CD14-positive monocyte (primary cell): ENCODE data around the gene CDK4. TPM values are rescaled to one million over a fixed set of nuclear protein-coding genes. Genes with fewer than 3 reads are reported as not detected.
A peak's percentile ranks its signal among the peaks of the same experiment; 100 is the strongest.

Experiments
- DNase-seq, 3 donors: peaks; one replicate each; pipeline ENCODE4 v3.0.0-alpha.2; 2011 to 2022
- H2AFZ ChIP-seq: 2 replicates; pipeline ENCODE4 v1.6.0; 2012; ENCODE audit warnings: mild to moderate bottlenecking, low read depth, low read length, inconsistent platforms; ENCODE audit not compliant: insufficient read depth, poor library complexity, severe bottlenecking
- H3K27ac ChIP-seq, 2 donors: 1 replicate in 1 of 2; 2 replicates in 1 of 2; pipeline ENCODE4 v1.5.1; 2012 to 2013; ENCODE audit warnings: low read length in 2 of 2, control low read depth in 1 of 2, inconsistent platforms in 1 of 2, low read depth in 1 of 2, mild to moderate bottlenecking in 1 of 2
- H3K27me3 ChIP-seq, 2 donors: one replicate each; pipeline versions ENCODE4 v1.6.0 to v1.6.1; 2011 to 2013; ENCODE audit warnings: low read length in 2 of 2; ENCODE audit not compliant: control insufficient read depth in 2 of 2, insufficient read depth in 2 of 2
- H3K36me3 ChIP-seq, 2 donors: replicated peaks in 1 of 2; 1 replicate in 1 of 2; 2 replicates in 1 of 2; pipeline versions ENCODE4 v1.5.1 to v1.6.1; 2012 to 2013; ENCODE audit warnings: low read length in 2 of 2, control low read depth in 1 of 2, inconsistent platforms in 1 of 2, mild to moderate bottlenecking in 1 of 2; ENCODE audit not compliant: insufficient read depth in 2 of 2, control insufficient read depth in 1 of 2
- H3K4me1 ChIP-seq, 2 donors: 1 replicate in 1 of 2; 2 replicates in 1 of 2; pipeline versions ENCODE4 v1.5.1 to v1.6.1; 2012 to 2013; ENCODE audit warnings: low read length in 2 of 2, control low read depth in 1 of 2, inconsistent platforms in 1 of 2, mild to moderate bottlenecking in 1 of 2, moderate library complexity in 1 of 2; ENCODE audit not compliant: insufficient read depth in 2 of 2, control insufficient read depth in 1 of 2
- H3K4me2 ChIP-seq: replicated peaks from 2 replicates; pipeline ENCODE3; 2012; ENCODE audit warnings: low read length, moderate library complexity, mild to moderate bottlenecking; ENCODE audit not compliant: poor library complexity, severe bottlenecking; ENCODE audit errors: extremely low read depth
- H3K4me3 ChIP-seq, 3 experiments: fragments of 200-600 bp in 1 of 3; sonication (generic) in 1 of 3; replicated peaks in 1 of 3; 1 replicate in 2 of 3; 2 replicates in 1 of 3; pipeline ENCODE4 v1.5.1; 2011 to 2013; ENCODE audit warnings: low read length in 3 of 3, mild to moderate bottlenecking in 3 of 3, control low read depth in 2 of 3, low read depth in 2 of 3, inconsistent platforms in 1 of 3, moderate library complexity in 1 of 3
- H3K79me2 ChIP-seq: 2 replicates; pipeline ENCODE4 v1.6.0; 2012; ENCODE audit warnings: mild to moderate bottlenecking, control low read depth, inconsistent platforms, low read length, moderate library complexity; ENCODE audit not compliant: insufficient read depth
- H3K9ac ChIP-seq: 2 replicates; pipeline ENCODE4 v1.6.0; 2017; ENCODE audit warnings: low read length, mild to moderate bottlenecking; ENCODE audit not compliant: insufficient read depth, poor library complexity, severe bottlenecking
- H3K9me3 ChIP-seq, 2 donors: replicated peaks in 1 of 2; 1 replicate in 1 of 2; 2 replicates in 1 of 2; pipeline versions ENCODE4 v1.5.1 to v1.6.1; 2012 to 2013; ENCODE audit warnings: low read length in 2 of 2, control low read depth in 1 of 2; ENCODE audit not compliant: control insufficient read depth in 1 of 2, insufficient read depth in 1 of 2
- H4K20me1 ChIP-seq: 2 replicates; pipeline ENCODE4 v1.6.0; 2012; ENCODE audit warnings: mild to moderate bottlenecking, low read length, control low read depth, moderate library complexity; ENCODE audit not compliant: insufficient read depth
- H3K27ac Mint-ChIP-seq, 7 donors: one replicate each; pipeline ENCODE4 v1.8.0; 2020; ENCODE audit warnings: mild to moderate bottlenecking in 7 of 7, mixed read lengths in 7 of 7, moderate library complexity in 6 of 7, inconsistent platforms in 2 of 7
- H3K27me3 Mint-ChIP-seq, 3 donors: one replicate each; pipeline ENCODE4 v1.8.0; 2021 to 2022; ENCODE audit warnings: low read depth in 3 of 3, mild to moderate bottlenecking in 3 of 3, mixed read lengths in 3 of 3, moderate library complexity in 3 of 3, inconsistent platforms in 1 of 3
- H3K36me3 Mint-ChIP-seq, 2 donors: one replicate each; pipeline ENCODE4 v1.8.0; 2020; ENCODE audit warnings: mixed read lengths in 2 of 2, inconsistent platforms in 1 of 2, mild to moderate bottlenecking in 1 of 2
- H3K4me1 Mint-ChIP-seq: one replicate; pipeline ENCODE4 v1.8.0; 2020; ENCODE audit warnings: mild to moderate bottlenecking, mixed read lengths
- H3K4me3 Mint-ChIP-seq, 2 donors: one replicate each; pipeline ENCODE4 v1.8.0; 2020; ENCODE audit warnings: mild to moderate bottlenecking in 2 of 2, mixed read lengths in 2 of 2, moderate library complexity in 1 of 2
- H3K9me3 Mint-ChIP-seq, 7 donors: one replicate each; pipeline ENCODE4 v1.8.0; 2020 to 2022; ENCODE audit warnings: mixed read lengths in 7 of 7, mild to moderate bottlenecking in 6 of 7, moderate library complexity in 6 of 7, inconsistent platforms in 2 of 7
- CTCF ChIP-seq: fragments of 200-600 bp; IDR thresholded peaks from one replicate; pipeline ENCODE4 v1.8.0; 2022; ENCODE audit warnings: antibody characterized with exemption, mild to moderate bottlenecking
- WGBS: methylation state at CpG from one replicate; pipeline ENCODE4 v1.1.5; 2013; ENCODE audit warnings: missing lambda C conversion rate; ENCODE audit not compliant: insufficient coverage; 5-methylcytosine and 5-hydroxymethylcytosine counted together
- intact Hi-C, 2 donors: fragments of 100-400 bp; cut with micrococcal nuclease; formaldehyde crosslinking; loops; one replicate each; pipeline versions ENCODE4 v1.15.0 to v1.15.1; 2023
- polyA plus RNA-seq, 3 donors: library from polyadenylated mRNA; depleted of rRNA in 1 of 3; unstranded in 2 of 3; stranded (reverse) in 1 of 3; fragments of 300-500 nt in 2 of 3; fragments of >200 nt in 1 of 3; fragmentation: Illumina TruSeq in 2 of 3; gene quantifications; 1 replicate in 2 of 3; 2 replicates in 1 of 3; pipeline ENCODE4 v1.2.3, GENCODE V29; 2012 to 2021

Gene CDK4
- polyA plus RNA-seq, 3 donors: 26.2 to 38.4 (median 27.4) TPM

- Mint-ChIP-seq H3K9me3 (no peaks in the 10 kb centered on the region), H3K27me3 (no peaks in the 10 kb centered on the region), H3K4me1 (peaks cover 8% of the 10 kb centered on the region), H3K36me3 (peaks cover 66 to 79% of the 10 kb centered on the region in 2 donors), H3K4me3 (no peak overlapping the region), H3K27ac (peak overlapping the region in 4 of 7 donors; percentile 6 to 72 (median 42))
- Histone ChIP-seq H3K9ac (no peak overlapping the region), H3K4me2 (no peak overlapping the region), H4K20me1 (no peaks in the 10 kb centered on the region), H2AFZ (no peak overlapping the region), H3K27me3 (no peaks in the 10 kb centered on the region), H3K79me2 (no peaks in the 10 kb centered on the region), H3K4me1 (peaks cover 9 to 10% of the 10 kb centered on the region in 2 donors), H3K9me3 (no peaks in the 10 kb centered on the region), H3K27ac (peak overlapping the region in 1 of 2 donors; percentile 12), H3K4me3 (no peak overlapping the region), H3K36me3 (peaks cover 67 to 87% of the 10 kb centered on the region in 2 donors)
- intact Hi-C loops: no loop called here
- no CpG with 5 or more reads among the region's 1 CpG for WGBS
- no peak for TF ChIP-seq CTCF
- peak; percentile 12 to 37 (median 18) for DNase-seq
These were observed 45.8 kb upstream of the CDK4 start for GRCh38 chr12:57797933-57798332.

GRCh38 chr12:57796996-57797395 lies 44.9 kb upstream of the CDK4 start:
- Histone ChIP-seq H3K4me2 (no peak overlapping the region), H3K4me1 (peaks cover 9 to 10% of the 10 kb centered on the region in 2 donors), H2AFZ (no peak overlapping the region), H3K9ac (no peak overlapping the region), H3K27ac (no peak overlapping the region), H3K9me3 (no peaks in the 10 kb centered on the region), H3K4me3 (no peak overlapping the region), H3K27me3 (no peaks in the 10 kb centered on the region), H3K36me3 (peaks cover 68 to 87% of the 10 kb centered on the region in 2 donors), H3K79me2 (no peaks in the 10 kb centered on the region), H4K20me1 (no peaks in the 10 kb centered on the region)
- intact Hi-C loops: no loop called here
- Mint-ChIP-seq H3K4me3 (no peak overlapping the region), H3K27ac (peak overlapping the region in 2 of 7 donors; percentile 4 to 10), H3K36me3 (peaks cover 67 to 79% of the 10 kb centered on the region in 2 donors), H3K27me3 (no peaks in the 10 kb centered on the region), H3K9me3 (no peaks in the 10 kb centered on the region), H3K4me1 (peaks cover 8% of the 10 kb centered on the region)
- DNase-seq: no peak
- TF ChIP-seq CTCF: no peak
- WGBS: no CpG with 5 or more reads among the region's 1 CpG
